HG03521 (cell line): ENCODE measurements around the gene CFAP100.

Experiments used
- ATAC-seq: cut with Tn5 transposase; IDR thresholded peaks from one replicate; pipeline ENCODE4 v1.9.1; 2021; ENCODE audit warnings: mild to moderate bottlenecking, moderate library complexity; ENCODE audit not compliant: unreplicated experiment

The CFAP100 gene

GRCh38 chr3:126399351-126399735 lies 4.6 kb downstream of the CFAP100 start:
- no peak for ATAC-seq

DNA sequence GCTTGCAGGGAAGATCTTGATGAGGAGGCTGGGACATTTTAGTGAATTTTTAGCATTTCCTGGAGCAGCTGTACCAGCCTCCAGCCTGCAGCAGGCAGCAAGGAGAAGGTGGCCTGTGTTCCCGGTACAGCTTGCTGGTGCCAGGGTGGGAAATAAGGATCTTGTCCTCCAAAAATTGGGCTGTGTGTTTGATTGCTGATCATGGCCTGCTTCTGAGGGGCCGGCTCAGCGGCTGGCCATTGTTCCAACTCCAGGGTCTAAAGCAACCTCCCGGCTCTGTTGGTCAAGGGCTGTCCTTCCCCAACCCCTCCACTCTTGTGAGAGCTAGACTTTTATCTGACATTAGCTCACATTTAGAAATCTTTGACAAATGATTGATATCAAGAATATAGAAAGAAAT lies 5.0 kb downstream of the CFAP100 start:
- no peak for ATAC-seq

DNA sequence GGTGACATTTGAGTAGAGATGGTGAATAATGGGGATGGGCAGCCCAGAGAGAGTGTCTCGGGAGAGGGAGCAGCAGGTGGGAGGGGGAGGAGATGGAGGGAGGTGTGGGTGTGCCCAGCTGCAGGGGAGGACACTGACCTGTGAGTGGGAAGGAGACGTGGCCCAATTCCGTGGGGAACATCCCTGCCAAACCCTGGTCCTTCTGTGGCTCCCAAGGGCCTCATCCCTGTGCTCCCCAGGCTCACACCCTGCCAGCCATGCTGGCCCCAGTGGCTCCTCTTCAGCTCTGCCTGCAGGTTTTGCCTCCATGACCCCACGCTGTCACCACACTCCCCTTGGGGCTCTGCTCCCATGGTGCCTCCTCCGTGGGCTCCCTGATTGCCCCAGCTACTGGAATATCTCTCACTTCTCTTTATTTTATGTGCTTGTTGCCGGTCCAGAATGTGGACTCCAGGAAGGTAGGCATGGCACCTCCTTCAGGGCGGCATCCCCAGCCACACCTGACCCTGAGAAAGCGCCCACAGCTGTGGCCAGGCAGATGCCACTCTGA lies 7.0 kb downstream of the CFAP100 start:
- ATAC-seq = no peak

- no peak for ATAC-seq
Measured at GRCh38 chr3:126402178-126402577, 7.5 kb downstream of the CFAP100 start.

GRCh38 chr3:126402666-126403302 lies 8.1 kb downstream of the CFAP100 start:
- no peak for ATAC-seq

DNA sequence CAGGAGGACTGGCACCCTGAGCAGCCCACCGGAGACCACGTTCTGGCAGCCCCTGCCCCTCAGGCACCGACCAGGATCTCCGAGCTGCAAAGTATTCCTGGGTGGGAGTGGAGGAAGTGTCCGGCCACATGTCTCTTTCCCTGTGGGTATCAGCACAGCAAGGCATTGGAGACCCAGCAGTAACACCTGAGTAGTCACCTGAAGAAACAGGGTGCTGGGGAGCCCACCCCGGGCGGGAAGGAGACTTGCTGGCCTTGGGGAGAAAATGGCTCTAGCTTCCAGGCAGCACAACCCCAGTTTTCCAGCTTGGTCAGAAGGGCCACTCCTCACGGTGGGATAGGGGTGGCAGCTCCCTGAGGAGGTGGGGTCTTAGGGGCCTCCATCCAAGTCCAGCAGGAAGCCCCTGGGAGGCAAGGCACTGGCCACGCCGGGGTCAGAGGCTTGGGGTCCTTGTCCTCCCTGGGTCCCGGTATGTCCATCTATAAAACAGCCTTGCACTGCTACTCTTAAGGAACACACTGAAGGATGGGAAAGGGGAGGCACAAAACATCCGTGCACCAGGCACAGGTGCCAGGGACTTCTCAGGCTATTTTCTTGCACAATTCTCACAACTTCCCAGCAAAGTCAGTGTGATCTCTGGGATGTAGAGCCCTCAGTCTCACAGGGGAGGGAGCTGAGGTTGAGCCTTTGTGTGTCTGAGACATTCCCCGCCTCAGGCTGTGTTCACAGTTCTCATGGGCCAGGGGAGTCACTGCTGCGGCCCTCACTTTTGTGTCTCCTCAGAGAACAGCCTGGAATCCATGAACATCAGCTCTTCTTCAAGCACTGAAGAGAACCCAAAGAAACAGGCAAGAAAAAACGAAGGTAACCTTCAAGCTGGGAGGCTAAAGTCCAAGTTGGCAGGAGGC lies 11.9 kb downstream of the CFAP100 start:
- no peak for ATAC-seq

- no peak for ATAC-seq
Measured at GRCh38 chr3:126407412-126408044, 12.8 kb downstream of the CFAP100 start.

- no peak for ATAC-seq
Measured at GRCh38 chr3:126408099-126408498, 13.4 kb downstream of the CFAP100 start.

- ATAC-seq = no peak
Measured at GRCh38 chr3:126412841-126413692, 18.4 kb downstream of the CFAP100 start.

GRCh38 chr3:126413693-126414080 lies 19.0 kb downstream of the CFAP100 start:
- ATAC-seq = no peak

- no peak for ATAC-seq
Measured at GRCh38 chr3:126414406-126414805, 19.7 kb downstream of the CFAP100 start.

- no peak for ATAC-seq
Measured at GRCh38 chr3:126414961-126415660, 20.4 kb downstream of the CFAP100 start.

DNA sequence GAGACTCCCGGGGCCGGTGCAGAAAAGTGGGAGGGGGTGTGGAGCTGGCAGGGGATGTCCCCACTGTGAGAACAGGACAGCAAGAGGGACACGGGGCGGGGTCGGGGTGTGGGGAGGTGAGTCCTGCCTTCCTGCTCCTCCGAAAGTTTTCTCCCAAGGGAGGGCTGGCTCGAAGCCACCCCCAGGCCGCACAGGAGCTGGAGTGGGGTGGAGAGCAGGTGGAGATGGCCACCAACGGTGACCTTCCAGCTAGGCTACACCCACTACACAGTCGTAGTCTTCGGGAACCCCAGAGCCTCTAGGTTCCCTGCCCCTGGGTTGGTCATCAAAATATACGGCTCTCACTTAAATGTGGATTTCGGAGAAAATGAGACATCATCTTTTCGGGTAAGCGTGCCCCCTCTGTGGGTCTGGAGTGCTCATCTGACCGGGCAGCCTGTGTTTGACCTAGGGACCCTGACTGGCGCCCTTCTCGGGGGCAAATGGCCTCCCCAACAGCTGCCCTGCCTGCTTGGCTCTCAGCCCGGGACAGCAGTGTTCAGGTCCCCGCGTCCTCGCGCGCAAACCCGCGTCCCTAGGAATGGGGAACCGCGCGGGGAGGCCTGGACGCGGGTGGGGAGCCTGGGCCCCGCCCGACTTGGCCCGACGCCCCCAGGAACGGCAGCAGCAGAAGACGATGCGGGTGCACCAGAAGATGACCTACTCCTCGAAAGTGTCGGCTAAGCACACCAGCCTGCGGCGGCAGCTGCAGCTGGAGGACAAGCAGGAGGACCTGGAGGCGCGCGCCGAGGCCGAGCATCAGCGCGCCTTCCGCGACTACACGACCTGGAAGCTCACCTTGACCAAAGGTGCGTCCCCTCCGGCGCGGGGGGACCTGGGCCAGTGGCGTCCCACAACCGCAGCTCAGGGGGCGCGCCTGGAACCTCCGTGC lies 21.2 kb downstream of the CFAP100 start:
- no peak for ATAC-seq

DNA sequence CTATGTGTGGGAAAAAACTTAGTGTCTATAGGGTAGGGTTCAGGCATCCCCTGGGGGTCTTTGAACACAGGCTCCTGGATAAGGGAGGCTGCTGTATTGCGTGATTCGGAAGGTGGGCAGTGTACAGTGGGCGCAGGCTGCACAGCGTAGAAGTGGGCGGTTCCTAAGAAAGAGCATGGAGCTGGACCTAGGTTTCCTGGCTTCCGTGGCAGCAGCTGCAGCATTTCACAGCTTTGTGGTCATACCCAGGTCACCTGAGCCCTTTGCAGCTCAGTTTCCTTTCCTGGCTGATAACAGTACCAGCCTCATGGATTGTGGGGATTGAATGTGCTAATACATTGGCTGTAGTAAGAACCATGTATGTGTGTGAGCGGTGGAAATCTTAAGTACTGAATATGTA lies 22.2 kb downstream of the CFAP100 start:
- no peak for ATAC-seq

- no peak for ATAC-seq
Measured at GRCh38 chr3:126417515-126417914, 22.8 kb downstream of the CFAP100 start.

GRCh38 chr3:126417981-126418530 lies 23.3 kb downstream of the CFAP100 start:
- no peak for ATAC-seq

GRCh38 chr3:126418661-126419131 lies 24.0 kb downstream of the CFAP100 start:
- no peak for ATAC-seq

GRCh38 chr3:126419151-126419703 lies 24.5 kb downstream of the CFAP100 start:
- ATAC-seq = no peak
